PFSK-1 (cell line): ENCODE results near the gene EVX2.

Source experiments
- FOXP2 ChIP-seq: optimal IDR thresholded peaks from 2 replicates; pipeline ENCODE3; 2011; ENCODE audit warnings: borderline replicate concordance, control low read depth, inconsistent platforms; ENCODE audit not compliant: insufficient read depth; ENCODE audit errors: extremely low read length, extremely low read depth
- POLR2AphosphoS5 ChIP-seq: IDR thresholded peaks from 2 replicates; pipeline ENCODE4 v1.6.1; 2012; ENCODE audit warnings: low read depth, mild to moderate bottlenecking, control low read depth, low read length, moderate library complexity
- SIN3A ChIP-seq: IDR thresholded peaks from 2 replicates; pipeline ENCODE4 v1.6.1; 2012; ENCODE audit warnings: mild to moderate bottlenecking, low read length, moderate library complexity, borderline replicate concordance; ENCODE audit not compliant: insufficient read depth
- TAF1 ChIP-seq: IDR thresholded peaks from 2 replicates; pipeline ENCODE4 v1.6.1; 2012; ENCODE audit warnings: low read length, control low read depth, borderline replicate concordance; ENCODE audit not compliant: insufficient read depth
- TF ChIP-seq, protein P1 (sequence below), 2 experiments: IDR thresholded peaks; 2 replicates each; pipeline versions ENCODE4 v1.6.1 to v1.8.0; 2011 to 2012; ENCODE audit warnings: low read depth in 2 of 2, low read length in 2 of 2, control low read depth in 1 of 2, inconsistent platforms in 1 of 2, mild to moderate bottlenecking in 1 of 2, moderate library complexity in 1 of 2; ENCODE audit not compliant: insufficient read depth in 1 of 2

DNA sequence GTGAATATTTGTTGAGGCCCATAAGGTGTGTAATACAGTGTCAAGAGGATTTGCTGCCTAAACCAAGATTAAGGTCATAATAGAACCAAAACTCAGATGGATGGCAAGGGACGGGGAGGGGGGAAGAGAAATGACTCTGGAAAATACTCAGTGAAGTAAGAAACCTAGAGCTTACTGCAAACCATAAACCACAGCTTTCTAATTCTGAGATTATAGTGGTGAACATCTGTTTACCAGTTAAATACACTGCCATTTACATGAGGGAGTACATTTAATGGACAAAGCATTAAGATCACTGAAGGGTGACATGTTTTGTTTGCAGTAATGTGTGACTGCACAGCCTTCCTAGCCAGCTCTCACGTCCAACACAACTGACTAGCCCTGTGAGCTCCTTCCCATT lies 19.8 kb downstream of the EVX2 start:
- TF ChIP-seq TAF1 (no peak), POLR2AphosphoS5 (no peak), SIN3A (no peak), FOXP2 (no peak)
- TF ChIP-seq, protein P1, sequence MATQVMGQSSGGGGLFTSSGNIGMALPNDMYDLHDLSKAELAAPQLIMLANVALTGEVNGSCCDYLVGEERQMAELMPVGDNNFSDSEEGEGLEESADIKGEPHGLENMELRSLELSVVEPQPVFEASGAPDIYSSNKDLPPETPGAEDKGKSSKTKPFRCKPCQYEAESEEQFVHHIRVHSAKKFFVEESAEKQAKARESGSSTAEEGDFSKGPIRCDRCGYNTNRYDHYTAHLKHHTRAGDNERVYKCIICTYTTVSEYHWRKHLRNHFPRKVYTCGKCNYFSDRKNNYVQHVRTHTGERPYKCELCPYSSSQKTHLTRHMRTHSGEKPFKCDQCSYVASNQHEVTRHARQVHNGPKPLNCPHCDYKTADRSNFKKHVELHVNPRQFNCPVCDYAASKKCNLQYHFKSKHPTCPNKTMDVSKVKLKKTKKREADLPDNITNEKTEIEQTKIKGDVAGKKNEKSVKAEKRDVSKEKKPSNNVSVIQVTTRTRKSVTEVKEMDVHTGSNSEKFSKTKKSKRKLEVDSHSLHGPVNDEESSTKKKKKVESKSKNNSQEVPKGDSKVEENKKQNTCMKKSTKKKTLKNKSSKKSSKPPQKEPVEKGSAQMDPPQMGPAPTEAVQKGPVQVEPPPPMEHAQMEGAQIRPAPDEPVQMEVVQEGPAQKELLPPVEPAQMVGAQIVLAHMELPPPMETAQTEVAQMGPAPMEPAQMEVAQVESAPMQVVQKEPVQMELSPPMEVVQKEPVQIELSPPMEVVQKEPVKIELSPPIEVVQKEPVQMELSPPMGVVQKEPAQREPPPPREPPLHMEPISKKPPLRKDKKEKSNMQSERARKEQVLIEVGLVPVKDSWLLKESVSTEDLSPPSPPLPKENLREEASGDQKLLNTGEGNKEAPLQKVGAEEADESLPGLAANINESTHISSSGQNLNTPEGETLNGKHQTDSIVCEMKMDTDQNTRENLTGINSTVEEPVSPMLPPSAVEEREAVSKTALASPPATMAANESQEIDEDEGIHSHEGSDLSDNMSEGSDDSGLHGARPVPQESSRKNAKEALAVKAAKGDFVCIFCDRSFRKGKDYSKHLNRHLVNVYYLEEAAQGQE (IDR thresholded peaks at IDR 0.05; ENCODE audit: insufficient read depth in 1 of 2, low read depth in 2 of 2, low read length in 2 of 2), result no peak
